Skin epidermis (tissue), 12 donors: Measurements from ENCODE around the gene CEACAM4.
"Not testable (repeated sequence)": the region's sequence is repeated elsewhere in the genome, so short reads cannot be mapped to it uniquely, and the experiment has no call there.

Experiments
- H3K27ac ChIP-seq, 21 experiments: fragments of 200-600 bp; sonication (generic) in 11 of 21; one replicate each; pipeline ENCODE4 v1.5.0; 2020; ENCODE audit warnings: mild to moderate bottlenecking in 3 of 21, inconsistent platforms in 2 of 21, moderate library complexity in 2 of 21
- H3K4me3 ChIP-seq, 7 experiments: fragments of 200-600 bp; sonication (generic) in 2 of 7; one replicate each; pipeline ENCODE4 v1.5.0; 2020; ENCODE audit warnings: inconsistent platforms in 2 of 7, mild to moderate bottlenecking in 2 of 7, moderate library complexity in 1 of 7

Gene CEACAM4

GRCh38 chr19:41626877-41627276 is at the start of gene CEACAM4:
TSS of gene CEACAM4 (minus strand) at chr19:41627074. CDS start at chr19:41626963, 111 bp downstream.
- peak within 1 kb of the TSS in 3 of 7 experiments; percentile 11 to 23 (median 22) for H3K4me3 ChIP-seq

DNA sequence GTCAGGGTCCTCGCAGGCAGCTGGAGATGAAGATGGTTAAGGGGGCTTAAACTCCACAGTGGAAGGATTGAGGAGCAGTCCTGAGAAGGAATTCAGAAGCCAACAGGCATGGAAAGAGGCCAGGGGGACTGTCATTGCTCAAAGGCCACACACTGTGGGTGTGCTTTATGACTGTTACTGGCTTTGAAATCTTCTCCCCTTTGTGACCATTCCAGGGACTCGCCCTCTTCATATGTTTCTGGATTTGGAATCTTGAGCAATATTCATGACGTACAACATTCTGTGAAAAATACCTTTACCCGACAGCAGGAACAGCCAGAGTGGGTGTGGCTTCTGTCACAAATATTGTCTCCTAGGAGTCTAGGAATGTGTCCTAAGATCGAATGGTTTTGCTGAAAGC is 44.6 kb upstream of the CEACAM4 start:
- no peak overlapping the region for H3K4me3 ChIP-seq
- H3K27ac ChIP-seq, result no peak overlapping the region

More at GRCh38 chr19:41626877-41627276, at the start of gene CEACAM4:
- peak within 1 kb of the TSS in 10 of 21 experiments; percentile 9 to 72 (median 16) for H3K27ac ChIP-seq

- Histone ChIP-seq H3K4me3 (no peak overlapping the region), H3K27ac (no peak overlapping the region)
Measured at GRCh38 chr19:41670755-41671154, 43.9 kb upstream of the CEACAM4 start.

GRCh38 chr19:41668315-41668714 is 41.4 kb upstream of the CEACAM4 start:
- Histone ChIP-seq H3K4me3 (no peak overlapping the region), H3K27ac (no peak overlapping the region)

DNA sequence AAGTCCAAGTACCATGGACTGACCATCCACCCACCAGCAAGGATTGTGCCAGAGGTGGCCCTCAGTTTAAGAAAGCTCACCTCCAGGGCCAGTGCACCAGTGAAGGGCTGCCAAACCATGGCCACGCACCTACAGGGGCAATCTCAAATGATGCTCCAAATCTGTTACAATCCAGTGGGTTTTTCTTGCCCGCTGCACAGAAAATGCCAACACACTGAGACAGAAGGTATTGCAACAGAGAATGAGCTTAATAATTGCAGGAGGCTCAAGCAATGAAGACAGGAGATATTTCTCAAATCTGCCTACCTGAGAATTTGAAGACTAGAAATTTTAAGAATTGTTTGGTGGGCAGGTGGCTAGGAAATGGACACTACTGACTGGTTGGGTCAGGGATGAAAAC is 39.2 kb upstream of the CEACAM4 start:
- Histone ChIP-seq H3K27ac (no peak overlapping the region), H3K4me3 (no peak overlapping the region)

GRCh38 chr19:41657157-41657556 is 30.3 kb upstream of the CEACAM4 start:
- H3K4me3 ChIP-seq, result no peak overlapping the region
- H3K27ac ChIP-seq, result no peak overlapping the region

DNA sequence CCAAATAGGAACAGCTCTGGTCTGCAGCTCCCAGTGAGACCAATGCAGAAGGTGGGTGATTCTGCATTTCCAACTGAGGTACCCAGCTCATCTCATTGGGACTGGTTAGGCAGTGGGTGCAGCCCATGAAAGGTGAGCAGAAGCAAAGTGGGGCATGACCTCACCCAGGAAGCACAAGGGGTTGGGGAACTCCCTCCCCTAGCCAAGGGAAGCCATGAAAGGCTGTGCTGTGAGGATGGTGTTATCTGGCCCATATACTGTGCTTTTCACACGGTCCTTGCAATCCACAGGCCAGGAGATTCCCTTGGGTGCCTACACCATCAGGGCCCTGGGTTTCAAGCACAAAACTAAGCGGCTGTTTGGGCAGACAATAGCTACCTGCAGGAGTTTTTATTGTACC is 29.9 kb upstream of the CEACAM4 start:
- H3K27ac ChIP-seq, result not testable (repeated sequence)

DNA sequence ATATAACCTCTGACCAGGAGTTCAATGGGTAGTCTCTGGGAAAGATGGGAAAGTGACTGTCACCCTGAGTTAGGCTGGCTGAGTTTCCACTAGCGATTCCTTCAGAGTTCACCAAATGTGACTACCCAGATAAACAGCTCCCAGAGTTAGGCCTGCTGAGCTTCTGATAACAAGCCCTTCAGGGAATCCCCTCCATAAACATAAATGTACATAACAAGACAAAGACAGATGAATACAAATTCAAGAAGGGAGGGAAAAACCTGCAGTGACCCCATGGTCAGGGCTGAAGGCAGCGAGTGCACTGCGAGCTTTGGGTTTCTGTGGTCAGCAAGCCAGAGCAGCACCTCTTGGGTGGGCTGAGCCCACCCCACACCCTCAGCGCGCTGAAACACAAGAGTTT is 25.4 kb upstream of the CEACAM4 start:
- no peak overlapping the region for H3K27ac ChIP-seq
- H3K4me3 ChIP-seq, result no peak overlapping the region

More for the DNA sequence above, 29.9 kb upstream of the CEACAM4 start:
- not testable (repeated sequence) for H3K4me3 ChIP-seq

GRCh38 chr19:41649827-41650226 is 23.0 kb upstream of the CEACAM4 start:
- no peak overlapping the region for H3K4me3 ChIP-seq
- no peak overlapping the region for H3K27ac ChIP-seq

GRCh38 chr19:41646589-41647204 is 19.8 kb upstream of the CEACAM4 start:
- Histone ChIP-seq H3K4me3 (no peak overlapping the region), H3K27ac (no peak overlapping the region)

- no peak overlapping the region for H3K27ac ChIP-seq
- no peak overlapping the region for H3K4me3 ChIP-seq
Measured at GRCh38 chr19:41641879-41642485, 15.1 kb upstream of the CEACAM4 start.

GRCh38 chr19:41638641-41639081 is 11.8 kb upstream of the CEACAM4 start:
- H3K4me3 ChIP-seq, result no peak overlapping the region
- peak overlapping the region in 3 of 21 experiments; percentile 53 to 70 (median 59) for H3K27ac ChIP-seq

DNA sequence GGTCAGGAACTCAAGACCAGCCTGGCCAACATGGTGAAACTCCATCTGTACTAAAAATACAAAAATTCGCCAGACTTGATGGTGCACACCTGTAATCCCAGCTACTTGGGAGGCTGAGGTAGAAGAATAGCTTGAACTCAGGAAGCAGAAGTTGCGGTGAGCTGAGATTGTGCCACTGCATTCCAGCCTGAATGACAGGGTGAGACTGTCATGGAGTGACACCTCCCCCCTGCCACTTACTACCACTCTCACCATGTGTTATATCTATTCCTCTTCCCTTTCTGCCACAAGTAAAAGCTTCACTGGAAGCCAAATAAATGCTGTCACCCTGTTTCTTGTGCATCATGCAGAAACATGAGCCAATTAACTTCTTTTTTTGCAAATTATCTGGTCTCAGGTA is 10.6 kb upstream of the CEACAM4 start:
- peak overlapping the region in 2 of 21 experiments; percentile 42 to 56 for H3K27ac ChIP-seq
- H3K4me3 ChIP-seq, result no peak overlapping the region

- Histone ChIP-seq H3K27ac (no peak overlapping the region), H3K4me3 (no peak overlapping the region)
Measured at GRCh38 chr19:41627966-41628675, 1.2 kb upstream of the CEACAM4 start.

DNA sequence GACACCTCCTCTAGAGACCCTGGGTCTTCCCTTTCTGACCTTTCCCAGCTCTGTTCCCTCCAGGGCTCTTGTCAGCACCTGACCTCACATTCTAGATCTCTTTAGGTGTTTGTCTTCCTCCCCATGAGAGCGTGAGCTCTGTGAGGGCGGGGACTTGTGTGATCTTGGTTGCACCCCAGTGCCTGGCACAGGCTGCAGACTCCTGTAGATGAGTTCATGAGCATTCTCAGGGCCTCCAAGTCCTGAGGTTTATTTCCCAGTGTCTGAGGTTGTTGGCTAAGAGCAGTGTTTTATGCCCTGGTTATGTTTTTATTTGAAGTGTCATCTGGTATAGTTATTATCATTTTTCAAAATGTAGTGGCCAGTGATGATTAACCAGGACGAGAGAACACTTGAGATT is 596 bp downstream of the CEACAM4 start:
- Histone ChIP-seq H3K27ac (peak overlapping the region in 7 of 21 experiments; percentile 8 to 51 (median 13)), H3K4me3 (peak overlapping the region in 2 of 7 experiments; percentile 11 to 23)

- no peak overlapping the region for H3K4me3 ChIP-seq
- no peak overlapping the region for H3K27ac ChIP-seq
Measured at GRCh38 chr19:41624937-41625336, 1.9 kb downstream of the CEACAM4 start.

DNA sequence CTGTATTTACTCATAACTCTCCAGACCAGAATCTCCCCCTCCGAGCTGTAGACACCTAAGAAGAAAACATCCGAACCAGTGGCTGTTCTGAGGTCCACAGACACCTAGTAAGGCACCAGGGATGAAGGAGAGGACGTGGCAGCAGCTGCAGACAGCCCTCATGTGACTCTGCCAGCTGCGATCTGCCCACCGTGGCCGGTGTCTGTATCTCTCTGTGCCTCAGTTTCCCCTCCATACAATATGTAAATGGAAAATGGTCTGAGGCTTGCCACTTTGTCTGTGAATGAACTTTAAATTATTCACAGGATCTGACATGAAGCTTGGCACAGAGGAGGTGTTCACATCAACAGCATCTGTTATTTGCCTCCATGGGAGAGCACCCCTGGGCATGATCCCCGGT is 2.4 kb downstream of the CEACAM4 start:
- Histone ChIP-seq H3K27ac (no peak overlapping the region), H3K4me3 (no peak overlapping the region)

DNA sequence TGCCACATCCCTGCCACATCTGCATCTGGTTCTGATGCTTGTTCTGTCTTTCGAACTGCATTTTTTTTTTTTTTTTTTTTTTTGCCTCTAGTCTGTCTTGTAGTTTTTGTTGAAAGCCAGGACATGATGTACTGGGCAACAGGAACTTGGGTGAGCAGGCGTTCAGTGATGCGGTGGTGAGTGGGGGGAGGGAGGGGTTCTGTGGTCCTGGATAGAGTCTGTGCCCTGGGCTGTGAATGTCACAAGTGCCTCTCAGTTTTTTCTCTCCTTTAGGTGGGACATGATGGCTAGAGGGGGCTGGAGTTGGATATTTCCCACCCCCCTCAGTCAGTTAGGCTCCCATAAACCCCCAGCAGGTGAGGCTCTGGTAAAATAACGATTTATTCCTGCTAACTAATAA is 3.5 kb downstream of the CEACAM4 start:
- no peak overlapping the region for H3K4me3 ChIP-seq
- no peak overlapping the region for H3K27ac ChIP-seq

DNA sequence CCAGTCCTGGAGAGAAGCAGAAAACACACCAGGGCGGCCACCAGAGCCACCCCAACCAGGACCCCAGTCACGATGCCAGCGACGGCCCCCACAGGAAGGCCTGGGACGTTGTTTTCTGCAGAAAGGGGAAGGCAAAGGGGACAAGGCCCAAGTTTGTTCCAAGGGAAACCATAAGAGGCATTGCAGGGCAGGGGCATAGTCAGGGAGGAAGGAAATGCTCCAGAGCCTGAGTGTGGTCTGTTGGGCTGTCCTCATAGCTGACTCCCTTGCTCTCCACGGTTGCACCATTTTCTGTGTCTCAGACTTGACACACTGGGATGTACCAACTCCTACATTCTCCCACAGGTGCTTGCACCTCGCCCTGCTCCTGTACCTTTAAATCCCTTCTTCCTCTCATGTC is 5.2 kb downstream of the CEACAM4 start:
- Histone ChIP-seq H3K4me3 (no peak overlapping the region), H3K27ac (no peak overlapping the region)

DNA sequence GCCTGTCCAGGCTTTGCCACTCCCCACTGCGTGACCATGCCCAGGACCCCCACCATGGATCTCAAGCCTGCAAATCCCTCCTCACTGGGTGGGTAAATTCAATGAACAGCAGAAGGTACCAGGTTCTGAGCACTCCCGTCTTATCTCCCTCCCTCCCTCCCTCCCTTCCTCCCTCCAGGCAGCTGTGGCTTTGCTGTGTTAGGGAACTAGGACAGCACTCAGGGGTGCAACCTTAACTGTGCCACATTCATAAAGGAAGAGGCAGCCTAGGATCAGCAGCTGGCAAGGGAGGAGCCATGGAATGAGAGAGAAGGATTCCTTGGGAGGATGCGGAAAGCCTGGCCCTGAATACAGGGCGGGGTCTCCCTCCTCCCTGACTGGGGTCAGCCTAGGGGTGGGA is 5.6 kb downstream of the CEACAM4 start:
- no peak overlapping the region for H3K27ac ChIP-seq
- H3K4me3 ChIP-seq, result no peak overlapping the region

GRCh38 chr19:41620171-41620570 is 6.7 kb downstream of the CEACAM4 start:
- Histone ChIP-seq H3K4me3 (no peak overlapping the region), H3K27ac (no peak overlapping the region)
